ENCODE data around the gene SCARF2. TPM values are rescaled to one million over a fixed set of nuclear protein-coding genes. Genes with fewer than 3 reads are reported as not detected.
"Not testable (repeated sequence)": the region's sequence is repeated elsewhere in the genome, so short reads cannot be mapped to it uniquely, and the experiment has no call there.

SCARF2 gene
- total and polyA plus RNA-seq, 11 donors = 1.5 to 10.1 (median 2.8) TPM

- TF ChIP-seq, protein P1, sequence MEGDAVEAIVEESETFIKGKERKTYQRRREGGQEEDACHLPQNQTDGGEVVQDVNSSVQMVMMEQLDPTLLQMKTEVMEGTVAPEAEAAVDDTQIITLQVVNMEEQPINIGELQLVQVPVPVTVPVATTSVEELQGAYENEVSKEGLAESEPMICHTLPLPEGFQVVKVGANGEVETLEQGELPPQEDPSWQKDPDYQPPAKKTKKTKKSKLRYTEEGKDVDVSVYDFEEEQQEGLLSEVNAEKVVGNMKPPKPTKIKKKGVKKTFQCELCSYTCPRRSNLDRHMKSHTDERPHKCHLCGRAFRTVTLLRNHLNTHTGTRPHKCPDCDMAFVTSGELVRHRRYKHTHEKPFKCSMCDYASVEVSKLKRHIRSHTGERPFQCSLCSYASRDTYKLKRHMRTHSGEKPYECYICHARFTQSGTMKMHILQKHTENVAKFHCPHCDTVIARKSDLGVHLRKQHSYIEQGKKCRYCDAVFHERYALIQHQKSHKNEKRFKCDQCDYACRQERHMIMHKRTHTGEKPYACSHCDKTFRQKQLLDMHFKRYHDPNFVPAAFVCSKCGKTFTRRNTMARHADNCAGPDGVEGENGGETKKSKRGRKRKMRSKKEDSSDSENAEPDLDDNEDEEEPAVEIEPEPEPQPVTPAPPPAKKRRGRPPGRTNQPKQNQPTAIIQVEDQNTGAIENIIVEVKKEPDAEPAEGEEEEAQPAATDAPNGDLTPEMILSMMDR (IDR thresholded peaks at IDR 0.05) = peak in 2 of 12 donors; percentile 11 to 15
- peak in 1 of 2 donors; percentile 69 for TF ChIP-seq POLR2A (IDR thresholded peaks at IDR 0.05)
- H3K4me1 ChIP-seq = peaks cover 0 to 30% (median 14%) of the 10 kb centered on the region in 12 donors
- 2 to 3% (median 2%) methylated on average over 40 to 71 of the region's 71 CpGs for WGBS, 4 donors
- peak; percentile 91 to 96 (median 94) for DNase-seq
- H3K27ac ChIP-seq = peak within 1 kb of the TSS; percentile 11 to 88 (median 69)
- ATAC-seq = peak; percentile 93 to 99 (median 97)
- intact Hi-C loops (cut with DNase I) = loop anchor here in 1 of 10 donors (5.0 kb wide), 1 partner anchor 72 kb away; the partner anchor contains the start of gene DGCR6L
- no peaks in the 10 kb centered on the region for H3K36me3 ChIP-seq
- H3K27me3 ChIP-seq = no peaks in the 10 kb centered on the region
- H3K4me3 ChIP-seq = peak within 1 kb of the TSS; percentile 58 to 96 (median 76)
- no peaks in the 10 kb centered on the region for H3K9me3 ChIP-seq
Measured at GRCh38 chr22:20393705-20394476, 43.7 kb downstream of the SCARF2 start, which contains the start of gene ZNF74. TSS of gene ZNF74 (plus strand) at chr22:20394151. CDS start at chr22:20394629, 478 bp downstream.

- intact Hi-C loops (cut with DNase I) = loop anchor here in 1 of 10 donors (5.0 kb wide), 1 partner anchor 71 kb away; the partner anchor contains the start of gene DGCR6L
- H3K27me3 ChIP-seq = no peaks in the 10 kb centered on the region
- 93 to 97% (median 95%) methylated on average over 22 to 23 of the region's 23 CpGs for WGBS, 4 donors
- DNase-seq (peak in 2 of 5 donors; percentile 27 to 31), ATAC-seq (peak in 3 of 4 donors; percentile 1 to 18 (median 6))
- no peaks in the 10 kb centered on the region for H3K36me3 ChIP-seq
- peak overlapping the region; percentile 11 to 88 (median 69) for H3K27ac ChIP-seq
- peaks cover 0 to 30% (median 14%) of the 10 kb centered on the region in 12 donors for H3K4me1 ChIP-seq
- peak overlapping the region; percentile 58 to 96 (median 76) for H3K4me3 ChIP-seq
- H3K9me3 ChIP-seq = no peaks in the 10 kb centered on the region
- TF ChIP-seq POLR2A (IDR thresholded peaks at IDR 0.05) = no peak
Measured at GRCh38 chr22:20392983-20393704, 44.5 kb downstream of the SCARF2 start.

DNA sequence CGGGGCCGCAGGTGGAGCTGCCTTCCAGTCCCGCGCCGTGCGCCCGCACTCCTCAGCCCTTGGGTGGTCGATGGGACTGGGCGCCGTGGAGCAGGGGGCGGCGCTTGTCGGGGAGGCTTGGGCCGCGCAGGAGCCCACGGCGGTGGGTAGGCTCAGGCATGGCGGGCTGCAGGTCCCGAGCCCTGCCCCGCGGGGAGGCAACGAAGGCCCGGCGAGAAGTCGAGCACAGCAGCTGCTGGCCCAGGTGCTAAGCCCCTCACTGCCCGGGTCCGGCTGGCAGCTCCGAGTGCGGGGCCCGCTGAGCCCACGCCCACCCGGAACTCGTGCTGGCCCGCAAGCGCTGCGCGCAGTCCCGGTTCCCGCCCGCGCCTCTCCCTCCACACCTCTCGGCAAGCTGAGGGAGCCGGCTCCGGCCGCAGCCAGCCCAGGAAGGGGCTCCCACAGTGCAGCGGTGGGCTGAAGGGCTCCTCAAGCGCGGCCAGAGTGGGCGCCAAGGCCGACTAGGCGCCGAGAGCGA lies 45.2 kb downstream of the SCARF2 start:
- WGBS, 4 donors = 97 to 98% (median 97%) methylated on average over 30 to 53 of the region's 53 CpGs
- not testable (repeated sequence) for H3K4me3 ChIP-seq, DNase-seq, H3K36me3 ChIP-seq, ATAC-seq, H3K9me3 ChIP-seq, H3K27me3 ChIP-seq, H3K27ac ChIP-seq
- intact Hi-C loops (cut with DNase I) = loop anchor here in 1 of 10 donors (5.0 kb wide), 1 partner anchor 70 kb away; the partner anchor contains the start of gene DGCR6L
- H3K4me1 ChIP-seq = peaks cover 0 to 30% (median 14%) of the 10 kb centered on the region in 12 donors

DNA sequence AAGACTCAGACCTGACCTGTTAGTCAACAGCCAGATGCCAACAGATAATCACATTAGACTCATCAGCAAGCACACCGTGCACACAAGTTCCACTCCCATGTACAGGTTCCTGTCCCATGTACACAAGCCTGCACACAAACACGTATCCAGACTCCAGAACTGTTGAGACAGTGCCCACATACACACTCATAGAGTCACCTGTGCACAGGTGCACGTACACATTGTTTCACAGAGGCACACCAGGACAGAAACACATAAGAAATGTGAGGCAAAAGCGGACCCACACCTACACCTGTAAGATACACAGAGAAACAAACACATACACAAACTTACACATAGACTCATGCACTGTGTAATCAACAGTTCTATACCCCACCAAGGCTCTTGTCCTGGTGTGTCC lies 46.4 kb downstream of the SCARF2 start:
- Histone ChIP-seq H3K4me1 (peaks cover 0 to 25% (median 11%) of the 10 kb centered on the region in 12 donors), H3K27ac (no peak overlapping the region), H3K27me3 (peaks cover 0 to 7% (median 0%) of the 10 kb centered on the region in 9 donors), H3K4me3 (no peak overlapping the region), H3K36me3 (no peaks in the 10 kb centered on the region), H3K9me3 (no peaks in the 10 kb centered on the region)
- 84 to 87% (median 86%) methylated on average over 4 of the region's 4 CpGs for WGBS, 4 donors
- intact Hi-C loops (cut with DNase I) = loop anchor here in 1 of 10 donors (5.0 kb wide), 1 partner anchor 69 kb away; the partner anchor contains the start of gene DGCR6L
- DNase-seq (no peak), ATAC-seq (no peak)
- TF ChIP-seq, protein P1 (IDR thresholded peaks at IDR 0.05) = no peak
- TF ChIP-seq POLR2A (IDR thresholded peaks at IDR 0.05) = no peak
